T-helper 2 cell treated with Interferon-gamma antibody and Interleukin-4, amounts not matched to agents 5 μg/mL and 100 μg/mL, for 36 hours (primary cell): ENCODE measurements around the gene KLHL36.
"Not testable (repeated sequence)": the region's sequence is repeated elsewhere in the genome, so short reads cannot be mapped to it uniquely, and the experiment has no call there.

Source experiments
- DNase-seq: peaks from one replicate; pipeline ENCODE4 v3.0.0; 2021; ENCODE audit warnings: low spot score
- H3K27ac Mint-ChIP-seq: one replicate; pipeline ENCODE4 v1.8.0; 2021; ENCODE audit warnings: mild to moderate bottlenecking, mixed read lengths
- H3K27me3 Mint-ChIP-seq: one replicate; pipeline ENCODE4 v1.8.0; 2021; ENCODE audit warnings: low read depth, mixed read lengths
- H3K36me3 Mint-ChIP-seq: one replicate; pipeline ENCODE4 v1.8.0; 2021; ENCODE audit warnings: low read depth, mixed read lengths
- H3K4me1 Mint-ChIP-seq: one replicate; pipeline ENCODE4 v1.8.0; 2021; ENCODE audit warnings: low read depth, mixed read lengths
- H3K4me3 Mint-ChIP-seq: one replicate; pipeline ENCODE4 v1.8.0; 2022; ENCODE audit warnings: mild to moderate bottlenecking, moderate library complexity, mixed read lengths
- H3K9me3 Mint-ChIP-seq: one replicate; pipeline ENCODE4 v1.8.0; 2021; ENCODE audit warnings: mixed read lengths

KLHL36 gene

DNA sequence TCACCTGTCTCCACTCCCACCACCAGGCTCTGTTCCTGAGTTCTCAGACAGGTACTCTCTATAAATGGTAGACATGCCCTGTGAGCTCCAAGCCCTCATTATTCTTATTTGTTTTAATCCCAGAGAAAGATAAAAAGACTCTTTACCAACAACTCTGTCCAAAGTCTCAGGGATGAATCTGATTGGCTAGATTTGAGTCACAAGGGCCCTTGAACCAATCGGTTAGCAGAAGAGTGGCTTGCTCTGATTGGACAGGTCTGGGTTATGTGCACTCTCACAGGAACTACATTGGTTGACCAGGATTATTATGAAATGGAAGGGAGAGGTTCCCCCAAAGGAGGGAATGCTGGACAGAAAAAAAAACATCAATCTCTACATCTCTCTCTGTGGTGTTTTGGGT is 37.9 kb upstream of the KLHL36 start:
- H3K4me3 Mint-ChIP-seq: peak overlapping the region; percentile 88
- H3K27me3 Mint-ChIP-seq: no peaks in the 10 kb centered on the region
- H3K27ac Mint-ChIP-seq: peak overlapping the region; percentile 95
- no peak for DNase-seq
- H3K36me3 Mint-ChIP-seq: peaks cover 89% of the 10 kb centered on the region
- H3K9me3 Mint-ChIP-seq: peaks cover 10% of the 10 kb centered on the region
- peaks cover 87% of the 10 kb centered on the region for H3K4me1 Mint-ChIP-seq

DNA sequence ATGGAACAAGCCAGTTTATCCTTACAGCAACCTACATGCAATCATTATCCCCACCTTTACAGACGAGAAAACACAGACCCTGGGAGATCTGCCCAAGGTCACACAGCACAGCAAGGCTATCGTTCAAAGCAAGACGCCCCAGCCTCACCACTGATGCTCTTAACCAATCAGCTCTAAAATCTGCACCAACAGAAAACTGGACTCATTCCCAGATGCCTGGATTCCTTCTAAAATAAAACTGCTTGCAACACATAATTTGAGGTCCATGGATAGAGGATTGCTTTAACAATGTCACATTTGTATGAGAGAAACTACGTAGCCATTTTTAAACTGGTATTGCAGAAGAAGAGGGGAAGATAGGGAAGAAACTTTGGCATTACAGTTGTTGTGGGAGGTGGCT is 37.3 kb upstream of the KLHL36 start:
- peak overlapping the region; percentile 88 for H3K4me3 Mint-ChIP-seq
- peaks cover 10% of the 10 kb centered on the region for H3K9me3 Mint-ChIP-seq
- peaks cover 89% of the 10 kb centered on the region for H3K36me3 Mint-ChIP-seq
- H3K27ac Mint-ChIP-seq: peak overlapping the region; percentile 95
- no peak for DNase-seq
- H3K27me3 Mint-ChIP-seq: no peaks in the 10 kb centered on the region
- peaks cover 87% of the 10 kb centered on the region for H3K4me1 Mint-ChIP-seq

DNA sequence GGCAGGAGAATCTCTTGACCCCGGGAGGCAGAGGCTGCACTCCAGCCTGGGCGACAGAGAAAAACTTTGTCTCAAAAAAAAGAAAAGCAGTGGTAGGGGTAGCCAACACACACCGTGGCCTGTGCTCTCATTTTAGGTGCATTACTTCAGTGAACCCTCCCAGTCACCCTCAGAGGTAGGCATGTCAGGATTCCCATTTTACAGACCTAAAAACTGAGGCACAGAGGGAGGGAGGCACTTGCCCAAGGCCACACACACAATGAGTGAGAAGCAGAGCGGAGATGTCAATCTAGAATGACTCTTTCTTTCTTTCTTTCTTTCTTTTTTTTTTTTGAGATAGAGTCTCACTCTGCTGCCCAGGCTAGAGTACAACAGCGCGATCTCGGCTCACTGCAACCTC is 35.6 kb upstream of the KLHL36 start:
- H3K4me1 Mint-ChIP-seq: peaks cover 70% of the 10 kb centered on the region
- H3K9me3 Mint-ChIP-seq: peaks cover 10% of the 10 kb centered on the region
- no peak for DNase-seq
- H3K36me3 Mint-ChIP-seq: peaks cover 88% of the 10 kb centered on the region
- no peaks in the 10 kb centered on the region for H3K27me3 Mint-ChIP-seq
- H3K27ac Mint-ChIP-seq: peak overlapping the region; percentile 70
- peak overlapping the region; percentile 99 for H3K4me3 Mint-ChIP-seq

DNA sequence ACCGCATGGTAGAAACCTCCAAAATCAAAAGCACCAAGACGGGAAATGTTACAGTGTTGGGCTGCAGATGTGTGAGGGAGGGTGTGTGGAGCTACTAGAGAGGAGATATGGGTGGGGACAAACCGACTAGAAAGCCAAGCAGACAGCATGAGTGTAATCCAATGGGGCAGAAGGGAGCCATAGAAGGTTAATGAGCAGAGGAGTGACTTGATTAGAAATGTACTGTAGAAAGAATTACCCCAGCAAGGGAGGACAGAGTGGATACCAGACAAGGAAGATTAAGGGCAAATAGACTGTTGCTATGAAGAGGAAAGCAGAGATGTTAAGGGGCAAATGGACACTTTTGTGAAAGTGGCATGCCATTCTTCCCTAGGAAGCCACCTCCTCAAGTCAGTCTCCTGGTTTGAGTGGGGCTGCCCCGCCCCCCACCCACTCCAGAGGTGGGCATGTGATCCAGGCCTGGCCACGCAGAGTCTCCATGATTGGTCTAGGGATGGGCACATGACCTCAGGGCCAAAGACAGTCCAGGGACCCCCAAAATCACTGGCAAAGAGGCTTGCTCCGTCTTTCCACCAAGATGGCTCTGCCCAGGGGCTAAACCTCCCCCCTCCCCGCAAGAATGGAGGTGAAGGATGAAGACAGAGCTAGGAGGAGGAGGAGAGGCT is 34.8 kb upstream of the KLHL36 start:
- H3K27ac Mint-ChIP-seq: peak overlapping the region; percentile 76
- peak overlapping the region; percentile 99 for H3K4me3 Mint-ChIP-seq
- no peaks in the 10 kb centered on the region for H3K27me3 Mint-ChIP-seq
- no peak for DNase-seq
- peaks cover 10% of the 10 kb centered on the region for H3K9me3 Mint-ChIP-seq
- peaks cover 63% of the 10 kb centered on the region for H3K4me1 Mint-ChIP-seq
- H3K36me3 Mint-ChIP-seq: peaks cover 79% of the 10 kb centered on the region

GRCh38 chr16:84614073-84614459 is 34.2 kb upstream of the KLHL36 start:
- DNase-seq: no peak
- Mint-ChIP-seq H3K36me3 (peaks cover 77% of the 10 kb centered on the region), H3K4me1 (peaks cover 66% of the 10 kb centered on the region), H3K4me3 (peak overlapping the region; percentile 99), H3K27me3 (peaks cover 3% of the 10 kb centered on the region), H3K27ac (peak overlapping the region; percentile 76), H3K9me3 (peaks cover 10% of the 10 kb centered on the region)

GRCh38 chr16:84614623-84614967 is 33.7 kb upstream of the KLHL36 start:
- Mint-ChIP-seq H3K27me3 (peaks cover 7% of the 10 kb centered on the region), H3K4me3 (peak overlapping the region; percentile 99), H3K27ac (peak overlapping the region; percentile 84), H3K4me1 (peaks cover 65% of the 10 kb centered on the region), H3K9me3 (peaks cover 10% of the 10 kb centered on the region), H3K36me3 (peaks cover 71% of the 10 kb centered on the region)
- no peak for DNase-seq

GRCh38 chr16:84614968-84615813 is 33.1 kb upstream of the KLHL36 start:
- H3K4me1 Mint-ChIP-seq: peaks cover 59% of the 10 kb centered on the region
- H3K27ac Mint-ChIP-seq: peak overlapping the region; percentile 84
- H3K4me3 Mint-ChIP-seq: peak overlapping the region; percentile 99
- peaks cover 65% of the 10 kb centered on the region for H3K36me3 Mint-ChIP-seq
- no peak for DNase-seq
- peaks cover 9% of the 10 kb centered on the region for H3K9me3 Mint-ChIP-seq
- H3K27me3 Mint-ChIP-seq: peaks cover 11% of the 10 kb centered on the region

GRCh38 chr16:84616515-84616914 is 31.8 kb upstream of the KLHL36 start:
- Mint-ChIP-seq H3K27ac (peak overlapping the region; percentile 87), H3K4me1 (peaks cover 47% of the 10 kb centered on the region), H3K9me3 (no peaks in the 10 kb centered on the region), H3K4me3 (peak overlapping the region; percentile 99), H3K36me3 (peaks cover 52% of the 10 kb centered on the region), H3K27me3 (peaks cover 11% of the 10 kb centered on the region)
- no peak for DNase-seq

DNA sequence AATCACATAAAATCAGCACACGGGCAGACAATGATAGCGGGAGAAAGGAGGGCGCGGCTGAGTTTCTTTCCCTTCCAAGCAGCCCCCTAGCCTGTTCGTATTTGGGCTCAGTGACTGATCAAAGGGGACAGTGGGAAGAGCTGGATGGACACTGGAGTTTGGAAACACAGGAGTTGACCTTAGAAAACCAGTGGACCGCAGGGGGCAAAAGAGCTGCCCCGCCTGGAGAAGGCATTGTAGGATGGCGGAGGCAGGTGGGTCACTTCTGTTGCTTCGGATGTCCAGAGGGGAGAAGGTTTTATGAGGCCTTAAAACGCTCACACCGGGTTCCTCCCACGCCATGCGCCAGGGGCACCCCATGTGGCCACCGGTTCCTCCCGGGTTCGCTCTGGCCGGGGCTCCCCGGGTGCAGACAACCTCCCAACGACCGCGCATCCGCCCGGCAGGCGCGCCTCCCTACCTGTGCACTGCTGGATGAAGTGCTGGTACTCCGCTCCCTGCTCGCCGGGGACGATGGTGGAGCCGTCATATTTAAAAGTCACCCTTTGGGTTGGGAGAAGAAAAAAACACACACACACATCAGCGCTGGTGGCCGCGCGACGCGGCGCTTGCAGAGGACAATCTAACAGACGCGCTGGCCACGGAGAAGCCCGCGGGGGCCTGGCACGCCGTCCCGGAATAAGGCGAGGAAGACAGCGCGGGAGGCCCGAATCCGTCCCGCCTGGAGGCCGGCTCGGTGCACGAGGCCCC is 31.1 kb upstream of the KLHL36 start:
- H3K27me3 Mint-ChIP-seq: peaks cover 11% of the 10 kb centered on the region
- peak; percentile 53 for DNase-seq
- peak overlapping the region; percentile 87 for H3K27ac Mint-ChIP-seq
- peaks cover 45% of the 10 kb centered on the region for H3K4me1 Mint-ChIP-seq
- H3K9me3 Mint-ChIP-seq: no peaks in the 10 kb centered on the region
- H3K36me3 Mint-ChIP-seq: peaks cover 45% of the 10 kb centered on the region
- peak overlapping the region; percentile 99 for H3K4me3 Mint-ChIP-seq

DNA sequence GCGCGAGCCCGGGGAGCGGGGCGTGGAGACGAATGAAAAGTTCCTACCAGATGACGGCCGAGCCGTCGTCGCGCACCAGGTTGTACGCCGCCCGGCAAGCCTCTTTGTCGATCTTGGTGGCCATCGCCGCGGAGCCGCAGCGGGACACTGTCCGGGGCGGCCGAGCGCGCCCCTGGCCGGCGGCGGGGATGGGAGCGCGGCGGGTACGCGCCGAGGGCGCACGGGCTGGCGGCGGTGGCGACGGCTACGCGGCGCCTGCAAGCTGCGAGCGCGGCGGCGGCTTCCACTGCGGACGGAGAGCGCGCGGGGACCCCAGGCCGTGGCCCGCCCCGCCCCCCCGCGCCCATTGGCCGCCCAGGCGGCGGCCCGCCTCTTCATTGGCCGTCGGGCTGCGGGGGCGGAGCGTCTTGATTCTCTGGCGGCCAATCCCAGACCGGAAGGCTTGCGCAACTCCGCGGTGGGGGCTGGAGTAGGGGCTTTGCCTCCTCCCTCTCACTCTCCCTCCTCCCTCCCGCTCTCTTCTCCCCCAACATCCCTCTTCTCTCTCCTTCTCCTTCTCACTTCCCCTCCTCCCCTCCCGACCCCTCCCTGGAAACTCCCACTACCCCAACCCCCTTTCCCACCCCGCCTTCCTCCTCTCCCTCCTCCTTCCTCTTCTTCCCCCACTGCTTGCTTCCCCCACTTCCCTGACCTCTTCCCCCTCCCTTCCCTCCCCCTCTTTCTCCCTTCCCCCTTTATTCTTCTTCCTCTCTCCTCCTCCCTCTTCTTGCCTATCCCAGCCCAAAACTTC is 30.3 kb upstream of the KLHL36 start, which contains the start of gene COTL1:
TSS of gene COTL1 (minus strand) at position 288 of the 790 bp plus-strand sequence. CDS start at position 124, 164 bp downstream.
- H3K4me3 Mint-ChIP-seq: peak within 1 kb of the TSS; percentile 99
- DNase-seq: peak; percentile 95
- H3K4me1 Mint-ChIP-seq: peaks cover 45% of the 10 kb centered on the region
- peak within 1 kb of the TSS; percentile 87 for H3K27ac Mint-ChIP-seq
- peaks cover 42% of the 10 kb centered on the region for H3K36me3 Mint-ChIP-seq
- no peaks in the 10 kb centered on the region for H3K9me3 Mint-ChIP-seq
- peaks cover 11% of the 10 kb centered on the region for H3K27me3 Mint-ChIP-seq

GRCh38 chr16:84618581-84619460 is 29.5 kb upstream of the KLHL36 start:
- Mint-ChIP-seq H3K4me3 (peak overlapping the region; percentile 77), H3K27me3 (peaks cover 11% of the 10 kb centered on the region), H3K9me3 (no peaks in the 10 kb centered on the region), H3K27ac (no peak overlapping the region), H3K36me3 (peaks cover 33% of the 10 kb centered on the region), H3K4me1 (peaks cover 39% of the 10 kb centered on the region)
- no peak for DNase-seq

GRCh38 chr16:84620913-84621312 is 27.4 kb upstream of the KLHL36 start:
- not testable (repeated sequence) for H3K27ac Mint-ChIP-seq, H3K4me3 Mint-ChIP-seq, DNase-seq, H3K9me3 Mint-ChIP-seq
- Mint-ChIP-seq H3K4me1 (peaks cover 21% of the 10 kb centered on the region), H3K27me3 (peaks cover 20% of the 10 kb centered on the region), H3K36me3 (peaks cover 12% of the 10 kb centered on the region)
